NCI-H1048 (cell line): Measurements from ENCODE around the gene GRID2.
"Not testable (repeated sequence)": the region's sequence is repeated elsewhere in the genome, so short reads cannot be mapped to it uniquely, and the experiment has no call there.

Experiments used
- DNase-seq: peaks from one replicate; lab custom pipeline; 2025; lab: John Stamatoyannopoulos, UW

GRID2 gene

GRCh38 chr4:93199492-93199891, 895.7 kb downstream of the GRID2 start:
- no peak for DNase-seq

DNA sequence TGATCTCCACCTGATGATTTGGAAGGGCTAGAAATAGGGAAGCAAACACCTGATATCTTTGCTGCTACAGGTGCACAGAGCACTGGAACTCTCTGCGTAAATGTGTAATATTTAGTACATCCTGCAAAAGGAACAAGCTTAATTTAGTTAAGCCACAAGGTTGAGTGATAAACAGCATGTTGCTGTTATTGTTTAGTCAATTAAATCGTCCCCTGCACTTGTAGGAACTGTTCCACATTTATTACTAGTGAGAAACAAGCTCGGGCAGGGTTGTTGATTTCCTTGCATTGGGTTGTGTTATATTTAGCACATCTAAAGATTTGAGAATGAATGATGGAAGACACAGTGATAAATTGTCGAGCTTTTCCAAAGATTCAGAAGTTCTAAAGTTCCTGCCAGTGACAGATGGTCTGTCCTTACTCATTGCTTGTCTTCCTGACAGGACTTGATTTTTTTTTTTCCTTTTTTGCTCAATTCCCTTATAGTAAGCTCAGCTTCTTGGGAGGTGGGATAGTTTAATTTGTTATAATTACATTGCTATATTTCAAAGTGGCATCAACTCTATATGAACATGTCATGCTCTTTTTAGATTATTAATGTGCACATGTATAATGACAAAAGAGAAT, 897.8 kb downstream of the GRID2 start:
- no peak for DNase-seq

GRCh38 chr4:93203708-93204107, 899.9 kb downstream of the GRID2 start:
- DNase-seq: no peak

- DNase-seq: no peak
These were observed 908.5 kb downstream of the GRID2 start for GRCh38 chr4:93212250-93212649.

DNA sequence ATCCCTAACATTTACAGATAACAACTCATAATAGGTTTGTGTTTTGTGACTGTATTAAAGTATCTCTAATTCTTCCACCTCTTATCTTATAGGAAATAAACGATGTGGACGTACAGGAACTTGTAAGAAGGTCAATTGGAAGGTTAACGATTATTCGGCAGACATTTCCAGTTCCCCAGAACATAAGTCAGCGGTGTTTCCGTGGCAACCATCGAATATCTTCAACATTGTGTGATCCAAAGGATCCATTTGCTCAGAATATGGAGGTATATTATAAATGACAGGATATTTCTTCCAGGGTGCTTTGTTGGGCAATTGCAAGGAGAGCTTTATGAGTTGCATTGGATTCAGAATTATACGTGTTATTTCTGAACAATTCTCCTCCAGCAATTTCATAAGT, 912.9 kb downstream of the GRID2 start:
- DNase-seq: no peak

DNA sequence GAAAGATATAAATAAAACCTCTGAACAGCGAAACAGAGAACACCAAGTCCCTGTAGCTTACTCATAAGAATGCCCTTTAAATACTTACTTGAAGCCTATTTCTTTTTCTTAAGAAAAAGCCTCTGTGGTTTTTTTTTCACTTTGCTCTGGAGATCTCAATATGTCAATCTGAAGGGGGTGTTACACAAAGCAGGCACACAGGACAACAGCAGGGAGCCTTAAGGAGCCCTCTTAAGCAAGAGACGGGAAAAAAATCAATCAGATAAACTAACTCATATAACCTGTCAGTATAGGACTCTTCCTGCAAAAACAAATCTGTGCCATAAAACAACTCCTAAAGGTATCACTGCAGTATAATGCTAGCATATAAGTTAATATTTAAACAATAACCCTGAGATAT, 913.7 kb downstream of the GRID2 start:
- DNase-seq: no peak

DNA sequence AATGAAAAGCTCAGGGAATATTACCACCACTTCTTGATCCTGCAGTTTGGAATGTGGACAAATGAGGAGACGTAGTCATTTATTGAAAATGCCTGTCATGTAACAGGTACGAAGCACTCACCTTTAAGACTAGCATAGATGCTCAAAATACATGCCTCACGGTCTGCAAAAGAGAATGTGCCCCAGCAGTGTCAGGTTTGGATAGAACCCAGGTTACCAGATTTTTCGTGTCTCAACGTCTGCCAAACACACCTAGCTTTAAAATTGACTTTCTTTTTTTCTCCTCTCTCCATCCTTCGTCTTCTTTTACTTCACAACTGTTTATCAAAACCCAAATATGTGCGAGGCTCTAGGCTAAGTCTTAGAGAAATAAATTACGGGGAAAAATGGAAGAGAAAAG, 918.0 kb downstream of the GRID2 start:
- DNase-seq: no peak

GRCh38 chr4:93228021-93228420, 924.3 kb downstream of the GRID2 start:
- DNase-seq: no peak

- no peak for DNase-seq
These were observed 929.1 kb downstream of the GRID2 start for GRCh38 chr4:93232883-93233282.

- DNase-seq: no peak
These were observed 933.8 kb downstream of the GRID2 start for GRCh38 chr4:93237521-93237920.

- DNase-seq: no peak
These were observed 939.5 kb downstream of the GRID2 start for GRCh38 chr4:93243262-93243661.

DNA sequence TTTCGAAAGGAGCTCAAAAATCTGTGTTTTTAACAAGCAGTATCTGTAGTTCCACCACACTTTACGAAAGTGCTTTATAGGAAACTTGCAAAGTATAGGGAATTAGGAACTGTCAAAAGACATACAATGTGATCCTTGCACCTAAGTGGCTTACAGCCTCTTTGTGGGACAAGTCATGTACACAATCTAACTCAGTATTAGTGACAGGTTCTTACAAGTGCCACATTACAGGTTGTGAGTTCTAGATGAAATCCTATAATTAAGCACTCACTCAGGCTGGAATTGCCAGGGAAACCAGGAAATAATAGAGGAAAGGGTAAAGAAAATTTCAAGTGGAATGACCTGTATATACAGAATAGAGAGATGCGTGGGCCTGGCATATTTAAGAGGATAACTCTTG, 957.4 kb downstream of the GRID2 start:
- DNase-seq: no peak

GRCh38 chr4:93263166-93263565, 959.4 kb downstream of the GRID2 start:
- DNase-seq: no peak

DNA sequence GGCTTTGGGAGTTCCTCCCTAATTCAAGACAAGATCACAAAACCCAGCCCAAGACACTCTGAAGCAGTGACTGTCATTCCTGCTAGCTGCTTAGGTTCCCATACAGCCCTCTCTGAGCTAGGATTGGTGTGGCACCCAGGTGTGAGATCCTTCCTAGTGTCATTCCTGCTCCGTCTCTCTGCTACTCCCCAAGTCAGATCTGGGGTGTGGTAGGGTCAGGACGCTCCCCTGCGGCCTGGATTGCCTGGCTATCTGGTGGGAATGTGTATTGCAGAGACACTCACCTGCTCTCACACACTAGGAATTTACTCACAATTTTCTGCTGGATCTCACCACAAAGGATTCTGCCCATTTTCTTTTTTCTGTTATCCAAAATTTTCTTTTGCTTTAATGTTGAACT, 964.0 kb downstream of the GRID2 start:
- DNase-seq: no peak

DNA sequence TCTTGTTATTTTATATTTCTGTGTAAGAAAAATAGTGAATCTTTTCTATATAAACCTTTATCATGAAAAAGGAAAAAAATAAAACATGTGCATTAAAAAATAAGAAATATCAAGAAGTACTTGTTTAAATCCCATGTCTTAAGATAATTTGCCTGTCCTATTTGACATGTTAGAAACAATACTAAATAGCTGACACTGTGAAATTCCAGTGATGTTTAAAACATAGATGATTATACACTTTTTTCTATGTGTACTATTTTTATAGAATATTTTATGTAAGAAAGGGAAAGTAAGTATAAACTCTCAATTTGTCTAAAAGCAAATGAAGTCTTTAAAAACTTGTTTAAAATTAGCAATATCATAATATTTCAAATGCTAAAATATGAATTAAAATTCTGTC, 981.6 kb downstream of the GRID2 start:
- no peak for DNase-seq

DNA sequence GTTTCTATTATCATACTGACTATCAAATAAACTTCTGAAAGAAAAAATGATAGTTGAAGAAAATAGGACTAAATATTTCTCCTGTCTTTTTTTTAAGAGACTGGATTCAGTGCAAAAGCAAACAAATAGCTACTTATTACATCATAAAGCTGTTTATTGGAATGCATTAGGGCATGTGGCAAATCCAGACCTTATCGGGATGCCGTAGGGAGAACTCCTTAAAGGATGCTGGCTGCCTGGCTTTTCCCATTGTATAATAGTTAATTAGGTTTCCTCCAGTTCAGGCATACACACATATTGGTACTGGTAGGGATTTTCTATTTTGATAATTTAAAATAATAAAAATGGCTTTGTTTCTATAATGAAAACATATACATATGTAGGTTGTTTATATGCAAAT, 985.5 kb downstream of the GRID2 start:
- no peak for DNase-seq

GRCh38 chr4:93289831-93290230, 986.1 kb downstream of the GRID2 start:
- no peak for DNase-seq

- DNase-seq: no peak
These were observed 995.4 kb downstream of the GRID2 start for GRCh38 chr4:93299118-93299517.

GRCh38 chr4:93300780-93301555, 997.2 kb downstream of the GRID2 start:
- DNase-seq: not testable (repeated sequence)

DNA sequence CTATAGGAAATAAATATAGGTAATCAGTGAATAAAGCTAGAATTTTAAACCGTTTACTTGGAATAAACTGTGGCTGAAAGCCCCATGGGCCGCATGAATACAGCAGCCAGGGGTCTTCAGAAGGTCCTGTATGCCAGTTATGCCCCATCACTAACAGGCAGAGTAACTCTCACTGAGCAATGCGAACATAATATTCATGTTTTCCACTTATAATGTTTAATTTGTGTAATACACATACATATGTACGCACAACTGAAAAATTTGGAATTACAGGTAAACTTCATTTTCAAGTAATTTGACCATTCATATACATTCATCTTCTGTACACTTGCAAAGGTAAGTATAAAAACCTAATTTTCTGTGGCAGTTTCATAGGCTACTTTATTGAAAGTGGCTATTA, 998.5 kb downstream of the GRID2 start:
- DNase-seq: no peak

GRCh38 chr4:93303440-93303839, 999.7 kb downstream of the GRID2 start:
- DNase-seq: no peak

GRCh38 chr4:93312299-93312698, 1008.5 kb downstream of the GRID2 start:
- DNase-seq: no peak

GRCh38 chr4:93313197-93313596, 1009.4 kb downstream of the GRID2 start:
- DNase-seq: no peak

DNA sequence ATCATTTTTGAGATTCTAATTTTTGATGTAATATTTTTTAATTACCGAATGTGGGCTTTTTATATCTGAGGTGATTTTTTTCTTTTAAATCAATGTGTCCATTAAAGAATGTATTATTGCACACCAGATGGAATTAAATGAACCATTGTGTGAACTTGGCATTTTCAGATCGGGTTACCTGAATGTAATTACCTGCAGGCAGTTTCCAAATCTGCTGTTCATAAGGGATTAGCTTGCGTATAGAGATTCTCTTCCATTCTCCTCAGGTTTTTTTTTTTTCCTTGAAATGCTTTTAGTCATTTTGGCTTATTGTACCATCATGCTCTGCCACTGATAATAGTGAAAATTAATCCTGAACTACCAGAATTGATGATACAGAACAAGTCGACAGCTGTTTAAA, 1013.3 kb downstream of the GRID2 start:
- DNase-seq: no peak
